ENCODE measurements around the gene ERBB4. TPM values are rescaled to one million over a fixed set of nuclear protein-coding genes. Genes with fewer than 3 reads are reported as not detected.

The ERBB4 gene
- total RNA-seq, 1 experiment from 2014 or later = under 0.01 TPM

GRCh38 chr2:211358504-211358903, 1180.1 kb downstream of the ERBB4 start:
- no peak for DNase-seq (ENCODE audit: low read depth in 1 of 2, low spot score in 2 of 2)
- H3K4me3 ChIP-seq = no peak overlapping the region

GRCh38 chr2:211354481-211354880, 1184.1 kb downstream of the ERBB4 start:
- Histone ChIP-seq H3K27ac (no peak overlapping the region), H3K36me3 (no peaks in the 10 kb centered on the region), H3K27me3 (replicated peaks) (no peaks in the 10 kb centered on the region), H3K4me3 (no peak overlapping the region), H3K9me3 (replicated peaks) (no peaks in the 10 kb centered on the region), H3K4me1 (replicated peaks) (no peaks in the 10 kb centered on the region)
- DNase-seq (ENCODE audit: low read depth in 1 of 2, low spot score in 2 of 2) = no peak

More at GRCh38 chr2:211358504-211358903, 1180.1 kb downstream of the ERBB4 start:
- no peaks in the 10 kb centered on the region for H3K4me1 ChIP-seq (replicated peaks)
- H3K9me3 ChIP-seq (replicated peaks) = no peaks in the 10 kb centered on the region
- H3K27ac ChIP-seq = no peak overlapping the region
- H3K36me3 ChIP-seq = no peaks in the 10 kb centered on the region
- H3K27me3 ChIP-seq (replicated peaks) = no peaks in the 10 kb centered on the region

GRCh38 chr2:211351987-211352386, 1186.6 kb downstream of the ERBB4 start:
- Histone ChIP-seq H3K9me3 (replicated peaks) (no peaks in the 10 kb centered on the region), H3K27ac (no peak overlapping the region), H3K4me1 (replicated peaks) (no peaks in the 10 kb centered on the region), H3K27me3 (replicated peaks) (no peaks in the 10 kb centered on the region), H3K36me3 (no peaks in the 10 kb centered on the region), H3K4me3 (no peak overlapping the region)
- no peak for DNase-seq (ENCODE audit: low read depth in 1 of 2, low spot score in 2 of 2)

GRCh38 chr2:211349031-211349430, 1189.6 kb downstream of the ERBB4 start:
- no peak overlapping the region for H3K27ac ChIP-seq
- H3K27me3 ChIP-seq (replicated peaks) = no peaks in the 10 kb centered on the region
- DNase-seq (ENCODE audit: low read depth in 1 of 2, low spot score in 2 of 2) = no peak
- H3K4me1 ChIP-seq (replicated peaks) = no peaks in the 10 kb centered on the region
- no peaks in the 10 kb centered on the region for H3K36me3 ChIP-seq
- H3K9me3 ChIP-seq (replicated peaks) = no peaks in the 10 kb centered on the region; the same call in 1 of the 2 replicates
- H3K4me3 ChIP-seq = no peak overlapping the region

- H3K9me3 ChIP-seq (replicated peaks) = no peaks in the 10 kb centered on the region; the same call in 1 of the 2 replicates
- DNase-seq (ENCODE audit: low read depth in 1 of 2, low spot score in 2 of 2) = no peak
- H3K27me3 ChIP-seq (replicated peaks) = no peaks in the 10 kb centered on the region
- H3K4me3 ChIP-seq = no peak overlapping the region
- H3K27ac ChIP-seq = no peak overlapping the region
- H3K36me3 ChIP-seq = no peaks in the 10 kb centered on the region
- H3K4me1 ChIP-seq (replicated peaks) = no peaks in the 10 kb centered on the region
Measured at GRCh38 chr2:211347328-211347727, 1191.3 kb downstream of the ERBB4 start.

- DNase-seq (ENCODE audit: low read depth in 1 of 2, low spot score in 2 of 2) = no peak
Measured at GRCh38 chr2:211344289-211344688, 1194.3 kb downstream of the ERBB4 start.

GRCh38 chr2:211333377-211333776, 1205.2 kb downstream of the ERBB4 start:
- Histone ChIP-seq H3K9me3 (replicated peaks) (no peaks in the 10 kb centered on the region), H3K4me3 (no peak overlapping the region), H3K36me3 (no peaks in the 10 kb centered on the region), H3K4me1 (replicated peaks) (no peaks in the 10 kb centered on the region), H3K27me3 (replicated peaks) (no peaks in the 10 kb centered on the region), H3K27ac (no peak overlapping the region)
- DNase-seq (ENCODE audit: low read depth in 1 of 2, low spot score in 2 of 2) = no peak

More at GRCh38 chr2:211344289-211344688, 1194.3 kb downstream of the ERBB4 start:
- no peaks in the 10 kb centered on the region for H3K36me3 ChIP-seq
- H3K9me3 ChIP-seq (replicated peaks) = no peaks in the 10 kb centered on the region; the same call in 1 of the 2 replicates
- no peak overlapping the region for H3K4me3 ChIP-seq
- H3K4me1 ChIP-seq (replicated peaks) = no peaks in the 10 kb centered on the region
- no peaks in the 10 kb centered on the region for H3K27me3 ChIP-seq (replicated peaks)
- no peak overlapping the region for H3K27ac ChIP-seq

- Histone ChIP-seq H3K27me3 (replicated peaks) (no peaks in the 10 kb centered on the region), H3K9me3 (replicated peaks) (no peaks in the 10 kb centered on the region), H3K4me3 (no peak overlapping the region), H3K27ac (no peak overlapping the region), H3K4me1 (replicated peaks) (no peaks in the 10 kb centered on the region), H3K36me3 (no peaks in the 10 kb centered on the region)
- no peak for DNase-seq (ENCODE audit: low read depth in 1 of 2, low spot score in 2 of 2)
Measured at GRCh38 chr2:211331736-211332135, 1206.9 kb downstream of the ERBB4 start.

- no peaks in the 10 kb centered on the region for H3K36me3 ChIP-seq
- H3K27ac ChIP-seq = no peak overlapping the region
- no peak overlapping the region for H3K4me3 ChIP-seq
- H3K4me1 ChIP-seq (replicated peaks) = no peaks in the 10 kb centered on the region
- H3K9me3 ChIP-seq (replicated peaks) = no peaks in the 10 kb centered on the region
- H3K27me3 ChIP-seq (replicated peaks) = no peaks in the 10 kb centered on the region
- DNase-seq (ENCODE audit: low read depth in 1 of 2, low spot score in 2 of 2) = no peak
Measured at GRCh38 chr2:211329882-211330281, 1208.7 kb downstream of the ERBB4 start.

GRCh38 chr2:211329421-211329820, 1209.2 kb downstream of the ERBB4 start:
- no peaks in the 10 kb centered on the region for H3K36me3 ChIP-seq

GRCh38 chr2:211328126-211328525, 1210.5 kb downstream of the ERBB4 start:
- no peak overlapping the region for H3K4me3 ChIP-seq
- H3K36me3 ChIP-seq = no peaks in the 10 kb centered on the region
- no peak overlapping the region for H3K27ac ChIP-seq
- DNase-seq (ENCODE audit: low read depth in 1 of 2, low spot score in 2 of 2) = no peak
- H3K27me3 ChIP-seq (replicated peaks) = no peaks in the 10 kb centered on the region
- H3K9me3 ChIP-seq (replicated peaks) = no peaks in the 10 kb centered on the region
- no peaks in the 10 kb centered on the region for H3K4me1 ChIP-seq (replicated peaks)

More at GRCh38 chr2:211329421-211329820, 1209.2 kb downstream of the ERBB4 start:
- no peak overlapping the region for H3K4me3 ChIP-seq
- H3K9me3 ChIP-seq (replicated peaks) = no peaks in the 10 kb centered on the region
- H3K4me1 ChIP-seq (replicated peaks) = no peaks in the 10 kb centered on the region
- no peaks in the 10 kb centered on the region for H3K27me3 ChIP-seq (replicated peaks)
- DNase-seq (ENCODE audit: low read depth in 1 of 2, low spot score in 2 of 2) = no peak
- no peak overlapping the region for H3K27ac ChIP-seq
